RCC 7860 (cell line): ENCODE data around the gene PCDHA4.
A peak's percentile ranks its signal among the peaks of the same experiment; 100 is the strongest.
"Not testable (repeated sequence)": the region's sequence is repeated elsewhere in the genome, so short reads cannot be mapped to it uniquely, and the experiment has no call there.

Source experiments
- DNase-seq: peaks from one replicate; pipeline ENCODE4 v3.0.0-alpha.2; 2015; ENCODE audit warnings: low spot score
- FAIRE-seq: peaks from 2 replicates; lab custom pipeline; 2012; peaks lifted over from hg19 to GRCh38; lab: Jason Lieb, UNC

PCDHA4 gene

DNA sequence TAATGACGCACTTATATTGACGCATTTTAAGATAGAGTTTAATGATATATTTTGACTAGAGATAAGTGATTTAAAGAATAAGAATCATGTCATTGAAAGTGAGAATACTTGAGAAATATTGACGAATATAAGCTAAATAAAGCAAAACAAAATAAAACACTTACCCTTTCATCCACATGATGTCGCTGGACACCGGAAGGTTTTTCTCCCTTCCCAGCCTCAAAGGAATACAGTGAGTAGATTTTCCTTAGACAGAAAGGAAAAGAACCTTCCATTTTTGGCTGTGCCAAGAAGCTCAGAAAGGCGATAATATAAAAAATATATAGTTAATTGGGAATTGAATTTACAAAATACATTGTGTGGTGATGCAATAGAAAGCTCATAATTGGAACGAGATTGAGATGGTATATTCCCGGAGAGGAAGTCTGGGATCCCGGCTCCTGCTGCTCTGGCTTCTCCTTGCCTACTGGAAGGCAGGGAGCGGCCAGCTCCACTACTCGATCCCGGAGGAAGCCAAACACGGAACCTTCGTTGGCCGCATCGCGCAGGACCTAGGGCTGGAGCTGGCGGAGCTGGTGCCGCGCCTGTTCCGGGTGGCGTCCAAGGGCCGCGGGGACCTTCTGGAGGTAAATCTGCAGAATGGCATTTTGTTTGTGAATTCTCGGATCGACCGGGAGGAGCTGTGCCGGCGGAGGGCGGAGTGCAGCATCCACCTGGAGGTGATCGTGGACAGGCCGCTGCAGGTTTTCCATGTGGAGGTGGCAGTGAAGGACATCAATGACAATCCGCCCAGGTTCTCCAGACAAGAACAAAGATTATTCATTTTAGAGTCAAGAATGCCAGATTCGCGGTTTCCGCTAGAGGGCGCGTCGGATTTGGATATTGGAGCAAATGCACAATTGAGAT, 14.8 kb downstream of the PCDHA4 start, which contains the start of gene PCDHA5:
TSS of gene PCDHA5 (plus strand) at position 239 of the 906 bp plus-strand sequence.
- DNase-seq (peak; percentile 6), FAIRE-seq (no peak)

DNA sequence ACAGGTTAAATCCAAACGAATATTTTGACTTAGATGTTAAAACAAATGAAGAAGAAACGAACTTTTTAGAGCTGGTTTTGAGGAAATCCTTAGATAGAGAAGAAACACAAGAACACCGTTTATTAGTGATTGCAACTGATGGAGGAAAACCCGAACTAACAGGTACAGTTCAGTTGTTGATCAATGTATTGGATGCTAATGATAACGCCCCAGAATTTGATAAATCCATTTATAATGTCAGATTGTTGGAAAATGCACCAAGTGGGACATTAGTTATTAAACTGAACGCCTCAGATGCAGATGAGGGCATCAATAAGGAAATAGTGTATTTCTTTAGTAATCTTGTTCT, 15.4 kb downstream of the PCDHA4 start:
- DNase-seq: no peak
- FAIRE-seq: no peak

DNA sequence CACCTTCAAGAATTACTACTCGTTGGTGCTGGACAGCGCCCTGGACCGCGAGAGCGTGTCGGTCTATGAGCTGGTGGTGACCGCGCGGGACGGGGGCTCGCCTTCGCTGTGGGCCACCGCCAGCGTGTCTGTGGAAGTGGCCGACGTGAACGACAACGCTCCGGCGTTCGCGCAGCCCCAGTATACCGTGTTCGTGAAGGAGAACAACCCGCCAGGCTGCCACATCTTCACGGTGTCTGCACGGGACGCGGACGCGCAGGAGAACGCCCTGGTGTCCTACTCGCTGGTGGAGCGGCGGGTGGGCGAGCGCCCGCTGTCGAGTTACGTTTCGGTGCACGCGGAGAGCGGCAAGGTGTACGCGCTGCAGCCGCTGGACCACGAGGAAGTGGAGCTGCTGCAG, 16.1 kb downstream of the PCDHA4 start:
- DNase-seq, FAIRE-seq: not testable (repeated sequence)

- FAIRE-seq (no peak), DNase-seq (no peak)
Observed at GRCh38 chr5:140823475-140823874, 16.6 kb downstream of the PCDHA4 start.

GRCh38 chr5:140827704-140828361, 21.0 kb downstream of the PCDHA4 start, which contains the start of gene PCDHA6:
TSS of gene PCDHA6 (plus strand) at chr5:140827960. CDS start at chr5:140828092, 132 bp downstream.
- FAIRE-seq (no peak), DNase-seq (peak; percentile 1)

DNA sequence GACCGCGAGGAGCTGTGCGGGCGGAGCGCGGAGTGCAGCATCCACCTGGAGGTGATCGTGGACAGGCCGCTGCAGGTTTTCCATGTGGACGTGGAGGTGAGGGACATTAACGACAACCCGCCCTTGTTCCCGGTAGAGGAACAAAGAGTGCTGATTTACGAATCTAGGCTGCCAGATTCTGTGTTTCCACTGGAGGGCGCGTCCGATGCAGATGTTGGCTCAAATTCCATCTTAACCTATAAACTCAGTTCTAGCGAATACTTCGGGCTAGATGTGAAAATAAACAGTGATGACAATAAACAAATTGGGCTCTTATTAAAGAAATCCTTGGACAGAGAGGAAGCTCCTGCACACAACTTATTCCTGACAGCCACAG, 21.5 kb downstream of the PCDHA4 start:
- FAIRE-seq: no peak

GRCh38 chr5:140829511-140830501, 22.9 kb downstream of the PCDHA4 start:
- FAIRE-seq, DNase-seq: not testable (repeated sequence)

More for the DNA sequence above, 21.5 kb downstream of the PCDHA4 start:
- DNase-seq: no peak

- DNase-seq (peak; percentile 4), FAIRE-seq (no peak)
Observed at GRCh38 chr5:140833993-140834392, 27.1 kb downstream of the PCDHA4 start, which contains the start of gene PCDHA7. TSS of gene PCDHA7 (plus strand) at chr5:140834269. CDS start at chr5:140834384, 115 bp downstream.

GRCh38 chr5:140834439-140835008, 27.7 kb downstream of the PCDHA4 start:
- FAIRE-seq: not testable (repeated sequence)

DNA sequence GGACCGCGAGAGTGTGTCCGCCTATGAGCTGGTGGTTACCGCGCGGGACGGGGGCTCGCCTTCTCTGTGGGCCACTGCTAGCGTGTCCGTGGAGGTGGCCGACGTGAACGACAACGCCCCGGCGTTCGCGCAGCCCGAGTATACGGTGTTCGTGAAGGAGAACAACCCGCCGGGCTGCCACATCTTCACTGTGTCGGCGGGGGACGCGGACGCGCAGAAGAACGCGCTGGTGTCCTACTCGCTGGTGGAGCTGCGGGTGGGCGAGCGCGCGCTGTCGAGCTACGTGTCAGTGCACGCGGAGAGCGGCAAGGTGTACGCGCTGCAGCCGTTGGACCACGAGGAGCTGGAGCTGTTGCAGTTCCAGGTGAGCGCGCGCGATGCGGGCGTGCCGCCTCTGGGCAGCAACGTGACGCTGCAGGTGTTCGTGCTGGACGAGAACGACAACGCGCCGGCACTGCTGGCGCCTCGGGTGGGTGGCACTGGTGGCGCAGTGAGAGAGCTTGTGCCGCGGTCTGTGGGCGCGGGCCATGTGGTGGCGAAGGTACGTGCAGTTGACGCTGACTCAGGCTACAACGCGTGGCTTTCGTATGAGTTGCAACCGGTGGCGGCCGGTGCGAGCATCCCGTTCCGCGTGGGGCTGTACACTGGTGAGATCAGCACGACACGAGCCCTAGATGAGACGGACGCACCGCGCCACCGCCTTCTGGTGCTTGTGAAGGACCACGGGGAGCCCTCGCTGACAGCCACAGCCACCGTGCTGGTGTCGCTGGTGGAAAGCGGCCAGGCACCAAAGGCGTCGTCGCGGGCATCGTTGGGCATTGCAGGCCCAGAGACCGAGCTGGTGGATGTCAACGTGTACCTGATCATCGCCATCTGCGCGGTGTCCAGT, 29.0 kb downstream of the PCDHA4 start:
- no peak for FAIRE-seq
- no peak for DNase-seq

More at GRCh38 chr5:140834439-140835008, 27.7 kb downstream of the PCDHA4 start:
- not testable (repeated sequence) for DNase-seq

DNA sequence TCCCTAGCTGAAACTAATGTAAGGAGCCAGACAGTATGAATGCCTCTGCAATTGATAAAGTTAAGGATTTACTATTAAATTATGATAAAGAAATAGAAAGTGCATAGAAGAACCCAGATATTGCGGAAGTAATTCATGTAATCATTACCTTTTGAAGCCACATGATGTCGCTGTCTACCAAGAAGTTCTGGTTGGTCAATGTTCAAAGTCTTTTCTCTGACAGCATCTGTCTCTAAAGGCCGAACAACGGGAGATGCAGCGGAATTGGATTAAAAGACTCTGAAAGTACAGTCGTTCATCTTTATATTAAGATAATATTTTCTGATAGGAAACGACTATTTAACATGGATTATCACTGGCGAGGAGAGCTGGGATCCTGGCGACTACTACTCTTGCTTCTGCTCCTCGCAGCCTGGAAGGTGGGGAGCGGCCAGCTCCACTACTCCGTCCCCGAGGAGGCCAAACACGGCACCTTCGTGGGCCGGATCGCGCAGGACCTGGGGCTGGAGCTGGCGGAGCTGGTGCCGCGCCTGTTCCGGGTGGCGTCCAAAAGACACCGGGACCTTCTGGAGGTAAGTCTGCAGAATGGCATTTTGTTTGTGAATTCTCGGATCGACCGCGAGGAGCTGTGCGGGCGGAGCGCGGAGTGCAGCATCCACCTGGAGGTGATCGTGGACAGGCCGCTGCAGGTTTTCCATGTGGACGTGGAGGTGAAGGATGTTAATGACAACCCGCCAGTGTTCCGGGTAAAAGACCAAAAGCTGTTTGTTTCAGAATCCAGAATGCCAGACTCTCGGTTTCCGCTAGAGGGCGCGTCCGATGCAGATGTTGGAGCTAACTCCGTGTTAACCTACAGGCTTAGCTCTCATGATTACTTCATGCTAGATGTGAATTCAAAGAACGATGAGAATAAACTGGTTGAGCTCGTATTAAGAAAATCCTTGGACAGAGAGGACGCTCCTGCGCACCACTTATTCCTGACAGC, 34.4 kb downstream of the PCDHA4 start, which contains the start of gene PCDHA8:
TSS of gene PCDHA8 (plus strand) at position 210 of the 985 bp plus-strand sequence. CDS start at position 345, 135 bp downstream.
- DNase-seq (no peak), FAIRE-seq (no peak)

DNA sequence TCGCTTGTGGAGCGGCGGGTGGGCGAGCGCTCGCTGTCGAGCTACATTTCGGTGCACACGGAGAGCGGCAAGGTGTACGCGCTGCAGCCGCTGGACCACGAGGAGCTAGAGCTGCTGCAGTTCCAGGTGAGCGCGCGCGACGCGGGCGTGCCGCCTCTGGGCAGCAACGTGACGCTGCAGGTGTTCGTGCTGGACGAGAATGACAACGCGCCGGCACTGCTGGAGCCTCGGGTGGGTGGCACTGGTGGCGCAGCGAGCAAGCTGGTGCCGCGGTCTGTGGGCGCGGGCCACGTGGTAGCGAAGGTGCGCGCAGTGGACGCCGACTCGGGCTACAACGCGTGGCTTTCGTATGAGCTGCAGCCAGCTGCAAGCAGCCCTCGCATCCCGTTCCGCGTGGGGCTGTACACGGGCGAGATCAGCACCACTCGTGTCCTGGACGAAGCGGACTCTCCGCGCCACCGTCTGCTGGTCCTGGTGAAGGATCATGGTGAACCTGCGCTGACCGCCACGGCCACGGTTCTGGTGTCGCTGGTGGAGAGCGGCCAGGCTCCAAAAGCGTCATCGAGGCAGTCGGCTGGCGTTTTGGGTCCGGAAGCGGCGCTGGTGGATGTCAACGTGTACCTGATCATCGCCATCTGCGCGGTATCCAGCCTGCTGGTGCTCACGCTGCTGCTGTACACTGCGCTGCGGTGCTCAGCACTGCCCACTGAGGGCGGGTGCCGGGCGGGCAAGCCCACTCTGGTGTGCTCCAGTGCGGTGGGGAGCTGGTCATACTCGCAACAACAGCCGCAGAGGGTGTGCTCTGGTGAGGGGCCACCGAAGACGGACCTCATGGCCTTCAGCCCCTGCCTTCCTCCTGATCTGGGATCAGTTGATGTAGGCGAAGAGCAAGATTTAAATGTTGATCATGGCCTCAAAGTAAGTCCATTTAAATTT, 36.2 kb downstream of the PCDHA4 start:
- DNase-seq (no peak), FAIRE-seq (no peak)

GRCh38 chr5:140848139-140849102, 41.6 kb downstream of the PCDHA4 start, which contains the start of gene PCDHA9:
TSS of gene PCDHA9 (plus strand) at chr5:140848382. CDS start at chr5:140848496, 114 bp downstream.
- not testable (repeated sequence) for DNase-seq, FAIRE-seq

- DNase-seq, FAIRE-seq: not testable (repeated sequence)
Observed at GRCh38 chr5:140849831-140850634, 43.2 kb downstream of the PCDHA4 start.
